HUES64 (cell line): ENCODE measurements around the gene LRRC4B.

ENCODE experiments used
- H3K27ac ChIP-seq: 2 replicates; pipeline ENCODE4 v1.7.0; 2013; ENCODE audit warnings: low read depth, low read length, inconsistent platforms
- H3K27me3 ChIP-seq: 2 replicates; pipeline ENCODE4 v1.6.1; 2013; ENCODE audit warnings: mild to moderate bottlenecking, low read length; ENCODE audit not compliant: insufficient read depth
- H3K36me3 ChIP-seq: 2 replicates; pipeline ENCODE4 v1.6.1; 2013; ENCODE audit warnings: mild to moderate bottlenecking, low read length; ENCODE audit not compliant: insufficient read depth
- H3K4me1 ChIP-seq: 2 replicates; pipeline ENCODE4 v1.6.1; 2013; ENCODE audit warnings: mild to moderate bottlenecking, low read length, moderate library complexity; ENCODE audit not compliant: insufficient read depth
- H3K4me3 ChIP-seq: 2 replicates; pipeline ENCODE4 v1.5.1; 2013; ENCODE audit warnings: mild to moderate bottlenecking, low read length, moderate library complexity
- H3K9ac ChIP-seq: 2 replicates; pipeline ENCODE4 v1.6.1; 2013; ENCODE audit warnings: mild to moderate bottlenecking, low read depth, low read length
- H3K9me3 ChIP-seq: 2 replicates; pipeline ENCODE4 v1.6.1; 2013; ENCODE audit warnings: low read depth, low read length; ENCODE audit not compliant: insufficient read depth
- WGBS: fragments of 150-250, 120-280 bp; methylation state at CpG from one replicate; pipeline ENCODE4 v1.1.7; 2013; ENCODE audit warnings: missing lambda C conversion rate; 5-methylcytosine and 5-hydroxymethylcytosine counted together

The LRRC4B gene

DNA sequence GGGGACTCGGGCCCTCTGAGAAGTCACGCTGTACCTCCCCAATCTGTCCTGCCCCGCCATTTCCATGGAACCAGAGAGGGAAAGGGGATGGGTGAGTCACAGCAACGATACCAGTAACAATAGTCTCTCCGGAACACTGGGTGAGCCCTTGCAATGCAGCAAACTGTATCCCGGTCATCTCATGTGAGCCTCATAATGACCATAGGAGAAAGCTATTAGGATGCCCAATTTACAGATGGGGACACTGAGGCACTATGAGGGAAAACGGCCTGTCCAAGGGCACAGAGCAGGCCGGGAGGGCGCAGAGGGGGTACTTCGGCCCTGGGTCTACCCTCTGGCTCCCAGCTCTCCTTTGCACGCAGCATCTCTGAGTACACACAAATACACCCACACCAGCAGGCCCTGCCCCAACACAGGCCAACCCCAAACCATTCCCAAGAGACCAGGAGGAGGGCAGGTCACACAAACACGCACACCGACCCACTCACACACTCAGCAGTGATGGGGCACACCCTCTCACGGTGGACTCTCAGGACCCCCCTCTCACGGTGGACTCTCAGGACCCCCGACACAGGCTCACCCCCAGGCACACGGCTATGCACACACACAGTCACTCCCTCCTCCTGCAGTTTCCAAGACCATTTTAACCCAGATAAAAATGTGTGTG lies 18.2 kb downstream of the LRRC4B start:
- H3K9me3 ChIP-seq, result peaks cover 11% of the 10 kb centered on the region; the same call in 1 of the 2 replicates
- H3K27ac ChIP-seq, result no peak overlapping the region
- H3K9ac ChIP-seq, result no peak overlapping the region
- H3K4me3 ChIP-seq, result peak overlapping the region; percentile 52; the same call in 1 of the 2 replicates
- no peaks in the 10 kb centered on the region for H3K36me3 ChIP-seq
- WGBS, result 80% methylated on average over 17 of the region's 17 CpGs
- H3K4me1 ChIP-seq, result no peaks in the 10 kb centered on the region
- H3K27me3 ChIP-seq, result peaks cover 50% of the 10 kb centered on the region

DNA sequence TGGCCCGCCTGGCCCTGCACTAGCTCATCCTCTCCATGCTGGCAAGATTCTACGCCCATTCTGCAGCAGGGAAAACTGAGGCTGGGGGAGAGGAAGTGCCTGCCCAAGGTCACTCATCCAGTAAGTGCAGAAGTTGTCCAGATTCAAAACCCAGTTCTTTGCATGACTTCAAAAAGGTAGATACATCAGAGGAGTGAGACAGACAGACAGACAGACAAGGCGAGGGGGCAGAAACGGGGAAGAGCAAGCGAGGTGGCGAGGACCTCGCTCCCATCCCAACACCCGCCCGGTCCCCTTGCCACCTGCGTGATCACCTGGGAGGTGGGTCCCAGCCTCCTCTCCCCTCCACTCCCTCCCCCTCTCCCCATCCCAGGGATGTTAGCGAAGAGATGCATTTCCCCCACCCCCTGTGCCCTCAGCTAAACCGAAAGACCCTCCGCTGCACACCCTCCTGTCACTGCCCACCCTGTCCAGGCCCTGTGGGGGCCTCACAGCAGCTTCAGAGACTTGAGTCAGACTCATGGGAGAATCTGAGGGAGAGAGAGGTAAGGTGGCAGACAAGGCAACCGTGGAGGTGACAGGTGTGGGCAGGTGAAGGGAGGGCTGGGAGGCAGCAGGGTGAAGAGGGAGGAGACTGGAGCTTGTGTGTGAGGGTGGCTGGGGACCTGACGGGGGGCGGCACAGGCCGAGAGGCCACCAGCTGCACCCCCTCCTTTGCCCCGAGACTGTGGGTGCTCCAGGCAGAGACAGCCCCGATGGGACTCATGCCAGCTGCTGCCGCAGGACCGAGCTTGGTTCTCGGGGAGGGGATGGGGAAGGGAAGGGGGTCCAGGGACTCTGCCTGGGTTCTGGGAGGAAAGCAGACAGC lies 18.9 kb downstream of the LRRC4B start:
- Histone ChIP-seq H3K9ac (no peak overlapping the region), H3K36me3 (no peaks in the 10 kb centered on the region), H3K4me1 (no peaks in the 10 kb centered on the region), H3K27me3 (peaks cover 42% of the 10 kb centered on the region), H3K9me3 (peaks cover 11% of the 10 kb centered on the region; the same call in 1 of the 2 replicates), H3K4me3 (no peak overlapping the region), H3K27ac (no peak overlapping the region)
- WGBS, result 87% methylated on average over 22 of the region's 22 CpGs

DNA sequence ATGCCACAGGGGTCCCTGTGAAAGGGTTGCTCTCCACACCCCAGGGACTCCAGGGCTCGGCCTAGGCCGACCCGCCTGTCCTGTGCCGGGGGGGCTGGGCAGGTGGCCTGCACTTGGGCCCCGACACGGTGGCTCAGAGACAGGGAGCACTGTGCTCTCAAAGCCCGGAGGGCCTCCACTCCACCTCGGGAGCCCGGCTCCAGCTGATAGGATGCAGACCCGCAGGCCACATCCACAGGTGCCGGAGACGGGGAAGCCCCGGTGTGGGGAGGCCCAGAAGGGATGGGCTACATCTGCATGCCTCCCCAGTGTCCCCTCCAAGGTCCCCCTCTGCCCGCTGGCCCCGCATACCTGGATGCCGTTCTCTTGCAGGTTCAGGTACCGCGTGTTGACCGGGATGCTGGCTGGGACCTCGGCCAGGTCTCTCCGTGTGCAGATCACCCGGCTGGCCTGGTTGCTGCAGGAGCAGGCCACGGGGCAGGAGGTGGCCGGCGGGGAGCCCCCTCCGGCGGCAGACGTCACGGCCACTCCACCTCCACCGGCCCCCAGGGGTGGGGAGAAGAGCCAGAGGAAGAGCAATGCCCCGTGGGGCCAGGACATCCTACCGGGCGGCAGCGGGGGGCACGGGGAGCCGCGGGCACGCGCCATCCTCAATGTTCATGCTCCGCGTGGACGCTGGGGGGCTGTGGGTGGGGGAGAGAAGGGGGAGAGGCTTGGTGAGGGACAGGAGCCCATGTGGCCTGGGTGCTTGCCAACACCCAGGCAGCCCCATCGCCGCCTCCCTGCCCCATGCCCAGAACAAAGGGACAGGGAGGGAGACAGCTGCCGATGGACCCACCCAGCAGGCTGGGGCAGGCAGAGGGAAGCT lies 19.8 kb downstream of the LRRC4B start:
- Histone ChIP-seq H3K4me1 (no peaks in the 10 kb centered on the region), H3K9ac (no peak overlapping the region)
- 90% methylated on average over 45 of the region's 45 CpGs for WGBS

DNA sequence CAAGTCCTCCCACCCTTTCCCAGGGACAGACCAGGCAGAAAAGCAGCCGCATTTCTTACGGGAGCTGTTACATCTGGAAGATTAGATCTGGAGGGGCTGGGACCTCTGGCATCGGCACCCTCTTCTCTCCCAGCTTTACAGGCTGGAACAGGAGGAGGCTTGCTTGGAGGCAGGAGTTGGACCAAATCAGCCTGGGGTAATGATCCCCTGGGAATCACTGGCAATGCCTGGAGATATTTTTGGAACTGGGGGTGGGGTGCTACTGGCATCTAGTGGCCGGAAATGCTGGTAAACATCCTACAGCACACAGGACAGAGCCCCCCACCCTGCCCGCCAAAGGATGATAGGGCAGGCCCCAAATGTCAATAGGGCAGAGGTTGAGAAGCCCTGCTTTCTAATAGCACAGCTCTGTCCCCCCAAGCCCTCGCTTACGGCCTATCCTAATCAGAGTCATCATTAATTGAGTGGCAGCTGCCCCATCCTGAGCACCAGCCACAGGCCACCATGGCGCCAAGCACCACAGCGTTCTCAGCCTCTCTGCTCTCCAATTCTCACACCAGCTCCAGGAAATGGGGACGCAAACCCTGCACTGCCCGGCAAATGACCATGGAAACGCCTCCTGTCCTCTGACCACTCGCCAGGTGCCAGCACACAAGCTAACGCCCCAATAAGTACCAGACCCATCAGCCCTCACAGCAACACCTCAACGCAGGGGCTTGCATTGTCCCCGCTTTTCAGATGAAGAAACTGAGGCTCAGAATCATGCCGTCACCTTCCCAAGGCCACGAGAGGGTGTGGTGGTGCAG lies 20.6 kb downstream of the LRRC4B start:
- Histone ChIP-seq H3K4me3 (no peak overlapping the region), H3K27ac (no peak overlapping the region)

More for the DNA sequence above, 19.8 kb downstream of the LRRC4B start:
- no peak overlapping the region for H3K27ac ChIP-seq
- peaks cover 11% of the 10 kb centered on the region; the same call in 1 of the 2 replicates for H3K9me3 ChIP-seq
- H3K27me3 ChIP-seq, result peaks cover 36% of the 10 kb centered on the region
- H3K36me3 ChIP-seq, result no peaks in the 10 kb centered on the region
- H3K4me3 ChIP-seq, result no peak overlapping the region

DNA sequence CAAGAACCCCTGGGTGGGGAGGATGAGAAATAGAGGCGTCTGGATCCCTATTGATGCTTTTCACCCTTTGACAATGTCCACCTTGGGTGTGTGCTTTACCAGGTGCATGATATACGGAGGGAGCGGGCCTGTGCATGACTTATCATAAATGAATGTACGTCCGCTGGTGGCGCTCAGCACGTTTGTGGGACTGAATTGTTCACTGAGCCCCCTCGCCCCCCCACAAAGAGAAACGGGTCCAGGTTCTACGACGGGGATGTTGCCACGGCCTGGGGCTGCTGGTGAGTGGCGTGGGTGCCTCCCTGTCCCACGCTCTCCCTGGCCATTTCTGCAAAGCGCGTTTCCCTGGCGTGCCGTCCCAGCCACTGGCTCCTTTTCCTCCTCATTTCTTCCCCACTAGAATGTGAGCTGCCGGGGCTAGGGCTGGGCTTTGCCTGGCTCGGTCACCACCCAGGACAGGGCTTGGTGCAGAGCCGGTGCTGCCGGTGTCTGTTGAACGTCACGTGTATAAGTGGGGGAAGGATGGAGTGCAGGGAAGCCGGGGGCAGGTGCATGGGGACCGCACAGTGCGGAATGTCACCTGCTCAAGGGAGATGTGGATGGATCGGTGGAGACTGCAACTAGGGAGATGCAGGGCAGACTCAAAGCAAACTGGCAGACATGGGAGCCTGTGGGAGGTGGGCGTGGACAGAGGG lies 21.6 kb downstream of the LRRC4B start:
- 89% methylated on average over 29 of the region's 29 CpGs for WGBS
- no peak overlapping the region for H3K4me3 ChIP-seq
- H3K27me3 ChIP-seq, result peaks cover 19% of the 10 kb centered on the region

More for the DNA sequence above, 20.6 kb downstream of the LRRC4B start:
- no peak overlapping the region for H3K9ac ChIP-seq
- 85% methylated on average over 18 of the region's 18 CpGs for WGBS
- H3K9me3 ChIP-seq, result peaks cover 11% of the 10 kb centered on the region; the same call in 1 of the 2 replicates
- peaks cover 28% of the 10 kb centered on the region for H3K27me3 ChIP-seq
- no peaks in the 10 kb centered on the region for H3K4me1 ChIP-seq
- H3K36me3 ChIP-seq, result no peaks in the 10 kb centered on the region

DNA sequence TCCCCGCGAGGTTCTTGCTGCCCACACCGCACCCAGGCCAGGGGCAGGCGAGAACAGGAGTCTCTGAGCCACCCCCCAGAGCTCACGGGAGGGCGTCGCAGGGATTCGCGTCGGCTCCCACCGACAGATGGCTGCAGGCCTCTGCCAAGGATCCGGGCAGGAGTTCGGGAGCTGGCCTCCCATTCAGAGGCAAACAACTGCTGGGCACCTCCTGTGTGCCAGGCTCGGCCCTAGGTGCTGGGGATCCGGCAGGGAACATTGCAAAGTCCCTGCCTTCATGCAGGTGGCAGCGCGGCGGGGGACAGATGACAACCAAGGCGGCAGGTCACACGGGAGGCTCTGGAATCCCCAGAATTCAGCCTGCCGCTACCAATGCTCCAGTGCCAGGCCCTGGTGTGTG lies 25.3 kb downstream of the LRRC4B start:
- Histone ChIP-seq H3K27ac (no peak overlapping the region), H3K4me1 (no peaks in the 10 kb centered on the region), H3K36me3 (no peaks in the 10 kb centered on the region), H3K4me3 (no peak overlapping the region), H3K27me3 (no peaks in the 10 kb centered on the region), H3K9ac (no peak overlapping the region), H3K9me3 (peaks cover 7% of the 10 kb centered on the region; the same call in 1 of the 2 replicates)
- WGBS, result 87% methylated on average over 21 of the region's 21 CpGs

More for the DNA sequence above, 21.6 kb downstream of the LRRC4B start:
- H3K4me1 ChIP-seq, result no peaks in the 10 kb centered on the region
- no peak overlapping the region for H3K9ac ChIP-seq
- H3K27ac ChIP-seq, result no peak overlapping the region
- H3K36me3 ChIP-seq, result no peaks in the 10 kb centered on the region
- H3K9me3 ChIP-seq, result peaks cover 7% of the 10 kb centered on the region; the same call in 1 of the 2 replicates

DNA sequence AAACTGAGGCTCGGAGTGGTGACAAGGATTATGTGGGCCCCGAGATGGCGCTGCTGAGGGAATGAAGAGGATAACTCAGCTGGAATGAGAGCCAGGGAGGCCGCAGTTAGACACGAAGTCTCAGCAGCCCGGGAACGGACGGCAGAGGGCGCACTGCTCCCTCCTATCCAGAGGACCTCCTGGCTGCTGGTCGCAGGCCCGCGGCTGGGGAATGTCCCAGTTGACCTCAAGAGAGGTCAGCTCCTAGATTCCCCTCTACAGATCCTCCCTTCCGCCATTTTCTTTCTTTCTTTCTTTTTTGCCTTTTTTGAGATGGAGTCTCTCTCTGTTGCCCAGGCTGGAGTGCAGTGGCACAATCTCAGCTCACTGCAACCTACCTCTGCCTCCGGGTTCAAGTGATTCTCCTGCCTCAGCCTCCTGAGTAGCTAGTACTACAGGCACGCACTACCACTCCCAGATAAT lies 30.4 kb downstream of the LRRC4B start:
- Histone ChIP-seq H3K9me3 (peaks cover 24% of the 10 kb centered on the region), H3K4me1 (no peaks in the 10 kb centered on the region), H3K27me3 (no peaks in the 10 kb centered on the region), H3K27ac (no peak overlapping the region), H3K9ac (no peak overlapping the region), H3K4me3 (no peak overlapping the region), H3K36me3 (no peaks in the 10 kb centered on the region)
- 55% methylated on average over 14 of the region's 15 CpGs for WGBS

DNA sequence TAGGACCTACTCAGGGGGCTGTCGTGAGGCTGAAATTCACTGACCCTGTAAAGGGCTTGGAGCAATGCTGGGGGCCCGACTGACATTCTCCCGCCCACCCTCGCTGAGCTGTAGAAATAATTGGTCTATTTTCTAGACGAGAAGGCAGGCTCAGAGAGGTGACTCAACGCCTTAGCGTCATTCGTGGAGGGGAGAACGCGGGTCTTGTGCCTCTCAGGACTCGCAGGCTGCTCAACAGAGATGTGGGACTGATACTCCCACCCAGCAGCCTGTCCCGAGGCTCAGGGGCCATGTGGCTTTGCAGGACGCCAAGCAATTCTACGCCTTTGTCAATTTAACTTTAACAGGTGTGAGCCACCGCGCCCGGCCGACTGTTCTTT lies 30.9 kb downstream of the LRRC4B start:
- 77% methylated on average over 18 of the region's 18 CpGs for WGBS

DNA sequence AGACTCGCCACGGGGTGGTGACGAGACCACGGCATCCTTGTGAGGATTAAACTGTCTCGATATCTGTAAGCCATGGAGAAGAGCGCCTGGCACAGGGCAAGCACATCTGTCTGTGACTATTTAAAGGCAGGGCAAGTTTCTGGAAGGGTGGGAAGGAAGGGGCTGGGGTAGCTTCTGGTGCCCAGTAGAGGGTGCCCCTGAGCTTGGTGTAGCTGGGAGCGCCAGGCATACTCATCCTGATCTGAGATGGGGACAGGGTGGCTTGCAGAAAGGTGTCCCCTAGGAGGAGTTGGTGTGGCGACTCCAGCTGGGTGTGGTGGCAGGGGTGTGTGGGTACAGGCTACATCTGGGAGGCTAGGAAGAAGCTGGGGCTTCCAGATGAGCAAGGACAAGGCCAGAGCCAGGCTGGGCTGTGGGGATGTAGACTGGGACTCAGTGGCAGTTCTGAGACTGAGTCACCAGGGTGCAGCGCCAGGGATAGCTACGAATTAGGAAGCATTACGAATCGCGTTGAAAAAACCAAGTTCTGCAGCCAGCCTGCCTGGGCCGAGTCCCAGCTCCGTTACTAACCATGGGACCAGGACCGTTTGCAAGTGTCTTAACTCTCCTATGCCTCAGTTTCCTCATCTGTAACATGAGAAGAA lies 31.5 kb downstream of the LRRC4B start:
- H3K27ac ChIP-seq, result no peak overlapping the region
- no peaks in the 10 kb centered on the region for H3K4me1 ChIP-seq
- H3K4me3 ChIP-seq, result no peak overlapping the region
- no peak overlapping the region for H3K9ac ChIP-seq
- no peaks in the 10 kb centered on the region for H3K27me3 ChIP-seq
- WGBS, result 89% methylated on average over 16 of the region's 16 CpGs
- H3K9me3 ChIP-seq, result peaks cover 31% of the 10 kb centered on the region
- H3K36me3 ChIP-seq, result no peaks in the 10 kb centered on the region

More for the DNA sequence above, 30.9 kb downstream of the LRRC4B start:
- H3K27me3 ChIP-seq, result no peaks in the 10 kb centered on the region
- H3K9ac ChIP-seq, result no peak overlapping the region
- peaks cover 29% of the 10 kb centered on the region for H3K9me3 ChIP-seq
- no peaks in the 10 kb centered on the region for H3K36me3 ChIP-seq
- H3K4me3 ChIP-seq, result no peak overlapping the region
- no peak overlapping the region for H3K27ac ChIP-seq
- H3K4me1 ChIP-seq, result no peaks in the 10 kb centered on the region
